Stimulated activated CD8-positive, alpha-beta memory T cell treated with anti-CD3 and anti-CD28 coated beads, Interleukin-15, amount 100 ng/mL, for 24 hours (primary cell): ENCODE measurements around the gene FBXL17.

ENCODE experiments used
- DNase-seq: peaks from one replicate; pipeline ENCODE4 v3.0.0-alpha.2; 2020; ENCODE audit warnings: low read depth

FBXL17 gene

DNA sequence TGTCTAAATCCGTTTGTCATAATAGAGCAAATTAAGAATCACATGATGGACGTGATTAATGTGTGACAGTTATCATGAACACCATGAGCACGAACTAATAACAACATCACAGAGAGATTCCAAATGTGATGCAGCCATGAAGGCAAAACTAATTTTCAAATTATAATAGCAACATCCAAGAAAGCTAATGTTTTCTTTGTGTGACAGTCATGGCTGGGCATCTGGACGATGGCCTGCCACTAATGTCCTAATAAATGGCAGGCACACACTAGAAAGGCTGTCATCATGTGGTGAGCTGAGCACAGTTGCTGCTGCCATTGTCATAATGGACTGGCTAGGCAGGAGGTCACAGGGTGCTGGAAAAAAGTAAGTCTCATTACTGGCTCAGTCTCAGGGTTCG lies 431.1 kb downstream of the FBXL17 start:
- no peak for DNase-seq

DNA sequence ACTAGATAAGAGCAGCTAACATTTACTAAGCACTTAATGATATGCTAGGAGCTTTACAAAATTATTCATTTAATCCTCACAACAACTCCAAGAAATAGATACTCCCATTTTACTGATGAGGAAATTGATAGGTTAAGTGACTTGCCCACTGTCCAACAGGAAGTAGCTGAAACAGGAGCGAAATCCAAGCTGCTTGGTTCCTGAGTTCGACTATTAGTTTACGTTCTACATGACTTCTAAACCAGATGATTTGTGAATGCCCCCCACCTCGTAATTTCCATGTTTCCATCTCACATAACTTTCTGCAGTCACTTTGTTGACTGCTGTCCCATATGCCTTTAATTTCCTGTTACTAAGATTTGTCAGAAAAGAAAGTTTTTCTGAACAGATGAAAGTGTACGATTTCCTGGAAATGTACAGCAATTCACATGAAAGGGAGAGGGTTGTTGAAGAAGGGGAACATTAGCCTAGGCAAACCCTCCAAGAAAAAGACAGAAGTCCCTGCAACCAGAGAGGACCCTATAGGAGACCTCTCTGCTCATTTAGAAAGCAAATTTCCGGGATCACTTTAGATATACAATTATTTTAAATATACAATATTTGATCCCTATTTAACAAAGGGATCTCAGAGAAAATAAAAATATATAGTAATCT lies 432.1 kb downstream of the FBXL17 start:
- DNase-seq = no peak

DNA sequence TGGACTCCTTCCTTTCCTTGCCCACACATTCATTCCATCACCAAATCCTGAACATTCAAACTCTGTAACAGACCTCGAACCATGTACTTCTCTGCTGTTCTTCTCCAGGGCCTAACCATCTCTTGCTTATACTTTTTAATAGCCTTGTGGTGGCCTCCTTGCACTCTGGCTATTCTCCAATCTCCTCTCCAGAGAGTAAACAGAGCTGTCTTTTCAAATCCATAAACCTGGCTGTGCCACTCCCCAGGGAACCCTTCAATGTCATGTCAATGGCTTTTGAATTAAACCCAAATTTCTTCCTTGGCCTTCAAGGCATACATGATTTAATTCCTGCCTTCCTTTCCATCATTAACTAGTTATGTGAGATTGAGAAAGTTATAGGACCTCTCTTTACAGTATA lies 433.5 kb downstream of the FBXL17 start:
- no peak for DNase-seq

GRCh38 chr5:107945061-107945460 lies 436.8 kb downstream of the FBXL17 start:
- DNase-seq = no peak

DNA sequence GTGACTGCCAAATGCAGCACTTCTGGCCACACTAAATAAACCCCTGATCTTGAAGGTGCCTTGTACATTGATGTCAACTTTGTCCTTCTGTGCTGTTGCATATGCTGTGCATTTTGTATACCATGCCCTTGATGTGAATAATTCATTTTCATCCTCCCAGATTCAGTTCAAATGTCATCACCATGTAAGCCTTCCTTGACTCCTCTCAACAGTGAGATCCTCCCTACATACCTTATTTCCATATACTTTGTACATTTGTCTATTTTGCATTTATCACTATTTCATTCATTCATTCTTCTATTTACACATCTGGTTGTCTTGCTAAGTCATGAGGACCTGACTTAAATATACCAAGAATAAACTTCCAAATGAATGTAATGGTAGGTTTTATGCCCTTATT lies 438.0 kb downstream of the FBXL17 start:
- DNase-seq = no peak

GRCh38 chr5:107941036-107941435 lies 440.9 kb downstream of the FBXL17 start:
- DNase-seq = no peak

GRCh38 chr5:107937651-107938355 lies 444.1 kb downstream of the FBXL17 start:
- no peak for DNase-seq

GRCh38 chr5:107937204-107937603 lies 444.7 kb downstream of the FBXL17 start:
- no peak for DNase-seq

- no peak for DNase-seq
Measured at GRCh38 chr5:107936515-107936914, 445.4 kb downstream of the FBXL17 start.

DNA sequence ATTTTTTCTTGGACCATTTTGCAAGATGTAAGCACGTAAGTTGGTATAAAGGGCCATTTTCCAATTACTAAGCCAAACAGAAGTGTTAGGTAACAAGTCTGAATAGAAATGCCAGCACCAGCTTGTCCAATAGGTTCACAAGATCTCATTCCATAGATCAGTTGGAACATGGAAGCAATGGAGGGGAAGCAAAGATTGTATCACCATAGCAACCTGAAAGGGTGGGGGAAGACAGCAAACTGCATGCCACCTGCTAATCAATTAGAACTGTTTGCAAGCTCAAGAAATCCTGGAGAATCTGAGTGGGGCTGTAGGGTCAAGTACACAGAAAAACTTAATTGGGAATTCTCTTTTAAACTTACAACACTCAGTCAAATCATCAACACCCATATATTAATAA lies 446.3 kb downstream of the FBXL17 start:
- no peak for DNase-seq

- no peak for DNase-seq
Measured at GRCh38 chr5:107933326-107933725, 448.6 kb downstream of the FBXL17 start.

- DNase-seq = no peak
Measured at GRCh38 chr5:107930891-107931290, 451.0 kb downstream of the FBXL17 start.

- no peak for DNase-seq
Measured at GRCh38 chr5:107930092-107930491, 451.8 kb downstream of the FBXL17 start.

DNA sequence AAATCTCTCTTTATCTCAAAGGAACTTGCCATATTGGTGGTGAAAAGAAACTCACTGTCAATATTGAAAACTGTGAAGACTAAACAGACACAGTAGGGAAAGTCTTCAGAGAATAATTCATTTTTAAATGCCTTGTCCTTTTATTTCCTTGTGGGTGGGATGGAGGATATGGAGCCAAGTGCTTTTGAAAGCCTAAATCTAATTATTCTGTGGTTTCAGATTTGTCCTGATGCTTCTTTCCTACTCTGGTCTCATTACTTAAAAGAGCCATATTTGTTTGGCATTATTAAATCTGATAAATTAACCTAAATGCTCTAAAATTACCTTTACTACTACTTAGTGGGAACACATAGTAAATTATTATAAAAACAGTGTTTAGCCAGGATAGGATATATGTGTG lies 452.8 kb downstream of the FBXL17 start:
- DNase-seq = no peak

GRCh38 chr5:107926121-107926520 lies 455.8 kb downstream of the FBXL17 start:
- DNase-seq = no peak

- DNase-seq = no peak
Measured at GRCh38 chr5:107925200-107925599, 456.7 kb downstream of the FBXL17 start.

- no peak for DNase-seq
Measured at GRCh38 chr5:107919969-107920368, 461.9 kb downstream of the FBXL17 start.

DNA sequence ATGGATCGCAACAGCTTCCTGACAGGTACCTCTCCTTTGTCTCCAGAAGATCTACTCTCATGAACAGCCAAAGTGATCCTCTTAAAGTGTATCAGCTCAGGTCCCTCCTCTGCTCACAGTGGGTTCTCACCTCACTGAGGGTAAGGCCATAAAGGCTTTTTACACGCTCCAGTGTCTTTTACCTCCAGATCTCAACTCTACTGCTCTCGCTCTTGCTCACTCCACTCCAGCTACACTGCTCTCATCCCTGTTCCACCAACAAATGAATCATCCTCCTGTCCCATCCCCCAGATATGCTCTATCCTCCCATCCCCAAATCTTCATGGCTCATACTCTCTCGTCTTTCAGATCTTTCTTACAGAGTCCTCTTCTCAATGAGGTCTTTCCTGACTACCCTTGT lies 462.5 kb downstream of the FBXL17 start:
- no peak for DNase-seq

DNA sequence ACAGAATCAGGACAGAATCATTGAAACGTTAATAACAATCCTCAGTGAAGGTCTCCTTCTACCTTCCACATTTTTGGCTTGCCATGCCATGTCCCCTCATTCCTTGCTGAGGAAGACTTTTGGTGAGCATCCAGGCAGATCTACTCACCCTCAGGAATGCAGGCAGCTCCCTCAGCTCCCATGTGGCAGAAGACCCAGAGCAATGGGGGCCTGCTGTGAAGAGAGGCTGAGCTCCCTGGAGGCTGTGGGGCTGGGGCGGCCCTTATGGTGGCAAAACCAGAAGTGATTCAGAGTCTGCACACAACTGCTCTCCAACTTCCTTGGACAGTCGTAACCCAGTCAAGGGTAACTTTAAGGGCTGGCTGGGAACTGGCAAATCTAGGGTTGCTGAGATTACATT lies 463.9 kb downstream of the FBXL17 start:
- DNase-seq = no peak

- DNase-seq = no peak
Measured at GRCh38 chr5:107916731-107917725, 464.9 kb downstream of the FBXL17 start.

DNA sequence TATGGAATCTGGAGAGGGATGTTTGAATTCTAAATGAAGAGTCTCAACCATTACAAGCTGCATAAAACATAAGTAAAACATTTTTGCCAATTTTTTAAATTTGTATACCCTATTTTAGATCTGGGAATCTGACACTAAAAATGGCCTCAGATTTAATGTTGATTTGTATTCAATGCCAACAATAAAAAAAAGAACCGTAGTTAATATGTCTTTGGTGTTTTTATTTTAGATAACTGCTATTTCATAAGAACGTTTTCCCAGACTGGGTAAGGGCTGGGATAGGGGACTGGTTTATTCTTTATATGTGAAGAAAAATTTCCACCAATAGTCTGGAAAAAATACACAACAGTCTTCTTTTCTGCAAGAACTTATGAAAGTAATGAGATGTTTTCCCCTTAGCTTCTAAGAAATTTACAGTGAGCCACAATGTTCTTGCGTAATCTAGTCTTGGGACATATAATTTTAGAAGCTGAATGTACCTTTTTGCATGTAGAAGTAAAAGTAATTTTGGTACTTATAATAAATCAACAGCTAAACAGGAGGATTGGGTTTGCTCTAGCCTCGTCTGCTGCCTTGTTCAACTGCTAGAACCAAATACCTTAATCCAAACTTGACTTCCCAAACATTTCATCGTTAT lies 466.6 kb downstream of the FBXL17 start:
- DNase-seq = no peak

- DNase-seq = no peak
Measured at GRCh38 chr5:107913494-107913893, 468.4 kb downstream of the FBXL17 start.
